ENCODE measurements around the gene TRAF2. TPM values are rescaled to one million over a fixed set of nuclear protein-coding genes. Genes with fewer than 3 reads are reported as not detected.

The TRAF2 gene
- polyA plus RNA-seq, 3 donors: 1.6 to 6.1 (median 2.0) TPM

- Histone ChIP-seq H3K36me3 (replicated peaks in 1 of 2; ENCODE audit: control insufficient read depth in 1 of 2, insufficient read depth in 2 of 2, low read length in 2 of 2) (peaks cover 15 to 22% of the 10 kb centered on the region in 2 donors), H3K9ac (ENCODE audit: insufficient read depth, low read length, poor library complexity, severe bottlenecking) (no peak overlapping the region), H2AFZ (ENCODE audit: insufficient read depth, low read depth, low read length, poor library complexity, severe bottlenecking) (no peak overlapping the region), H3K79me2 (ENCODE audit: insufficient read depth, low read length) (no peaks in the 10 kb centered on the region), H3K4me3 (replicated peaks in 1 of 3; ENCODE audit: low read depth in 2 of 3, low read length in 3 of 3) (no peak overlapping the region), H3K4me1 (ENCODE audit: control insufficient read depth in 1 of 2, insufficient read depth in 2 of 2, low read length in 2 of 2) (peaks cover 15 to 16% of the 10 kb centered on the region in 2 donors), H4K20me1 (ENCODE audit: insufficient read depth, low read length) (peaks cover 16% of the 10 kb centered on the region), H3K27ac (ENCODE audit: low read depth in 1 of 2, low read length in 2 of 2) (no peak overlapping the region), H3K9me3 (replicated peaks in 1 of 2; ENCODE audit: control insufficient read depth in 1 of 2, insufficient read depth in 1 of 2, low read length in 2 of 2) (no peaks in the 10 kb centered on the region), H3K4me2 (replicated peaks; ENCODE audit: extremely low read depth, low read length, poor library complexity, severe bottlenecking) (no peak overlapping the region), H3K27me3 (ENCODE audit: control insufficient read depth in 2 of 2, insufficient read depth in 2 of 2, low read length in 2 of 2) (no peaks in the 10 kb centered on the region)
- Mint-ChIP-seq H3K4me3 (no peak overlapping the region), H3K9me3 (peaks cover 0 to 3% (median 0%) of the 10 kb centered on the region in 7 donors), H3K27me3 (ENCODE audit: low read depth in 3 of 3) (no peaks in the 10 kb centered on the region), H3K36me3 (peaks cover 11 to 20% of the 10 kb centered on the region in 2 donors), H3K27ac (peak overlapping the region in 3 of 7 donors; percentile 42 to 44 (median 42)), H3K4me1 (peaks cover 33% of the 10 kb centered on the region)
- no peak for TF ChIP-seq CTCF (IDR thresholded peaks at IDR 0.05)
- peak; percentile 28 to 46 (median 31) for DNase-seq
- intact Hi-C loops (cut with micrococcal nuclease): no loop called here
- WGBS (ENCODE audit: insufficient coverage): 7% methylated on average over 2 of the region's 3 CpGs
Measured at GRCh38 chr9:136935651-136936050, 49.3 kb downstream of the TRAF2 start.

GRCh38 chr9:136936645-136937170 is 50.4 kb downstream of the TRAF2 start:
- H3K4me1 Mint-ChIP-seq: peaks cover 33% of the 10 kb centered on the region
- no peak for TF ChIP-seq CTCF (IDR thresholded peaks at IDR 0.05)
- H3K4me2 ChIP-seq (replicated peaks; ENCODE audit: extremely low read depth, low read length, poor library complexity, severe bottlenecking): no peak overlapping the region
- peaks cover 25 to 33% of the 10 kb centered on the region in 2 donors for H3K36me3 ChIP-seq (replicated peaks in 1 of 2; ENCODE audit: control insufficient read depth in 1 of 2, insufficient read depth in 2 of 2, low read length in 2 of 2)
- peaks cover 20 to 31% of the 10 kb centered on the region in 2 donors for H3K36me3 Mint-ChIP-seq
- no peak overlapping the region for H3K9ac ChIP-seq (ENCODE audit: insufficient read depth, low read length, poor library complexity, severe bottlenecking)
- H3K9me3 Mint-ChIP-seq: peaks cover 0 to 3% (median 0%) of the 10 kb centered on the region in 7 donors
- 96% methylated on average over 4 of the region's 8 CpGs for WGBS (ENCODE audit: insufficient coverage)
- H3K79me2 ChIP-seq (ENCODE audit: insufficient read depth, low read length): no peaks in the 10 kb centered on the region
- peaks cover 15 to 16% of the 10 kb centered on the region in 2 donors for H3K4me1 ChIP-seq (ENCODE audit: control insufficient read depth in 1 of 2, insufficient read depth in 2 of 2, low read length in 2 of 2)
- no peaks in the 10 kb centered on the region for H3K9me3 ChIP-seq (replicated peaks in 1 of 2; ENCODE audit: control insufficient read depth in 1 of 2, insufficient read depth in 1 of 2, low read length in 2 of 2)
- no peaks in the 10 kb centered on the region for H3K27me3 ChIP-seq (ENCODE audit: control insufficient read depth in 2 of 2, insufficient read depth in 2 of 2, low read length in 2 of 2)
- intact Hi-C loops (cut with micrococcal nuclease): no loop called here
- H3K27me3 Mint-ChIP-seq (ENCODE audit: low read depth in 3 of 3): no peaks in the 10 kb centered on the region
- H4K20me1 ChIP-seq (ENCODE audit: insufficient read depth, low read length): peaks cover 26% of the 10 kb centered on the region
- DNase-seq: no peak
- H2AFZ ChIP-seq (ENCODE audit: insufficient read depth, low read depth, low read length, poor library complexity, severe bottlenecking): no peak overlapping the region
- no peak overlapping the region for H3K4me3 Mint-ChIP-seq
- no peak overlapping the region for H3K27ac ChIP-seq (ENCODE audit: low read depth in 1 of 2, low read length in 2 of 2)
- no peak overlapping the region for H3K4me3 ChIP-seq (replicated peaks in 1 of 3; ENCODE audit: low read depth in 2 of 3, low read length in 3 of 3)
- H3K27ac Mint-ChIP-seq: peak overlapping the region in 4 of 7 donors; percentile 15 to 29 (median 19)
